ENCODE data around the gene PCCA. TPM values are rescaled to one million over a fixed set of nuclear protein-coding genes. Genes with fewer than 3 reads are reported as not detected.

Gene PCCA
- total RNA-seq, 1 donor from 2014 or later: 66.8 TPM

- TF ChIP-seq CTCF (IDR thresholded peaks at IDR 0.05; ENCODE audit: partially characterized antibody, unreplicated experiment): no peak
- no peak overlapping the region for H3K27ac Mint-ChIP-seq (ENCODE audit: unreplicated experiment)
- H3K27me3 Mint-ChIP-seq (ENCODE audit: unreplicated experiment): no peaks in the 10 kb centered on the region
- H3K4me1 Mint-ChIP-seq (ENCODE audit: low read depth, unreplicated experiment): peaks cover 7% of the 10 kb centered on the region
- no peaks in the 10 kb centered on the region for H3K36me3 Mint-ChIP-seq (ENCODE audit: unreplicated experiment)
- no peak for DNase-seq
- H3K4me3 Mint-ChIP-seq (ENCODE audit: unreplicated experiment): no peak overlapping the region
- H3K9me3 Mint-ChIP-seq (ENCODE audit: unreplicated experiment): no peaks in the 10 kb centered on the region
Observed at GRCh38 chr13:100240109-100240779, 151.4 kb downstream of the PCCA start.

GRCh38 chr13:100244431-100244830 lies 155.5 kb downstream of the PCCA start:
- peaks cover 3% of the 10 kb centered on the region for H3K4me1 Mint-ChIP-seq (ENCODE audit: low read depth, unreplicated experiment)
- H3K27ac Mint-ChIP-seq (ENCODE audit: unreplicated experiment): no peak overlapping the region
- H3K4me3 Mint-ChIP-seq (ENCODE audit: unreplicated experiment): no peak overlapping the region
- no peak for DNase-seq
- TF ChIP-seq CTCF (IDR thresholded peaks at IDR 0.05; ENCODE audit: partially characterized antibody, unreplicated experiment): no peak
- peaks cover 10% of the 10 kb centered on the region for H3K36me3 Mint-ChIP-seq (ENCODE audit: unreplicated experiment)
- no peaks in the 10 kb centered on the region for H3K9me3 Mint-ChIP-seq (ENCODE audit: unreplicated experiment)
- peaks cover 2% of the 10 kb centered on the region for H3K27me3 Mint-ChIP-seq (ENCODE audit: unreplicated experiment)

- Mint-ChIP-seq H3K4me1 (ENCODE audit: low read depth, unreplicated experiment) (peaks cover 2% of the 10 kb centered on the region), H3K4me3 (ENCODE audit: unreplicated experiment) (no peak overlapping the region), H3K36me3 (ENCODE audit: unreplicated experiment) (peaks cover 10% of the 10 kb centered on the region), H3K27ac (ENCODE audit: unreplicated experiment) (no peak overlapping the region), H3K9me3 (ENCODE audit: unreplicated experiment) (no peaks in the 10 kb centered on the region), H3K27me3 (ENCODE audit: unreplicated experiment) (peaks cover 2% of the 10 kb centered on the region)
- DNase-seq: no peak
- no peak for TF ChIP-seq CTCF (IDR thresholded peaks at IDR 0.05; ENCODE audit: partially characterized antibody, unreplicated experiment)
Observed at GRCh38 chr13:100245104-100245503, 156.2 kb downstream of the PCCA start.

- no peak for TF ChIP-seq CTCF (IDR thresholded peaks at IDR 0.05; ENCODE audit: partially characterized antibody, unreplicated experiment)
- peaks cover 10% of the 10 kb centered on the region for H3K36me3 Mint-ChIP-seq (ENCODE audit: unreplicated experiment)
- peaks cover 2% of the 10 kb centered on the region for H3K27me3 Mint-ChIP-seq (ENCODE audit: unreplicated experiment)
- no peak overlapping the region for H3K4me3 Mint-ChIP-seq (ENCODE audit: unreplicated experiment)
- DNase-seq: no peak
- no peaks in the 10 kb centered on the region for H3K4me1 Mint-ChIP-seq (ENCODE audit: low read depth, unreplicated experiment)
- H3K27ac Mint-ChIP-seq (ENCODE audit: unreplicated experiment): no peak overlapping the region
- no peaks in the 10 kb centered on the region for H3K9me3 Mint-ChIP-seq (ENCODE audit: unreplicated experiment)
Observed at GRCh38 chr13:100247937-100248336, 159.0 kb downstream of the PCCA start.

- Mint-ChIP-seq H3K9me3 (ENCODE audit: unreplicated experiment) (no peaks in the 10 kb centered on the region), H3K4me1 (ENCODE audit: low read depth, unreplicated experiment) (peaks cover 1% of the 10 kb centered on the region), H3K4me3 (ENCODE audit: unreplicated experiment) (no peak overlapping the region), H3K27me3 (ENCODE audit: unreplicated experiment) (no peaks in the 10 kb centered on the region), H3K36me3 (ENCODE audit: unreplicated experiment) (no peaks in the 10 kb centered on the region), H3K27ac (ENCODE audit: unreplicated experiment) (no peak overlapping the region)
- no peak for TF ChIP-seq CTCF (IDR thresholded peaks at IDR 0.05; ENCODE audit: partially characterized antibody, unreplicated experiment)
- DNase-seq: no peak
Observed at GRCh38 chr13:100254002-100254401, 165.1 kb downstream of the PCCA start.

Data from glutamatergic neuron (in vitro differentiated cells).